ENCODE data around the gene MDM2.

Gene MDM2

GRCh38 chr12:68873316-68873715 is 65.3 kb downstream of the MDM2 start:
- no peaks in the 10 kb centered on the region for H3K27me3 ChIP-seq (ENCODE audit: low read depth, low read length)
- H3K36me3 ChIP-seq (ENCODE audit: control insufficient read depth in 1 of 2, insufficient read depth in 2 of 2, low read length in 2 of 2) = peaks cover 0 to 6% of the 10 kb centered on the region in 2 donors
- peaks cover 0 to 4% of the 10 kb centered on the region in 2 donors for H3K9me3 ChIP-seq (ENCODE audit: control insufficient read depth in 1 of 2, low read length in 2 of 2)
- H3K4me3 ChIP-seq (ENCODE audit: low read depth in 1 of 2, low read length in 2 of 2) = no peak overlapping the region
- H3K27ac ChIP-seq (ENCODE audit: low read length) = no peak overlapping the region
- no peaks in the 10 kb centered on the region for H3K4me1 ChIP-seq (ENCODE audit: control insufficient read depth in 1 of 2, insufficient read depth in 2 of 2, low read length in 2 of 2)

GRCh38 chr12:68876461-68876860 is 68.5 kb downstream of the MDM2 start:
- H3K27ac ChIP-seq (ENCODE audit: low read length) = no peak overlapping the region
- no peak overlapping the region for H3K4me3 ChIP-seq (ENCODE audit: low read depth in 1 of 2, low read length in 2 of 2)
- H3K9me3 ChIP-seq (ENCODE audit: control insufficient read depth in 1 of 2, low read length in 2 of 2) = peaks cover 0 to 6% of the 10 kb centered on the region in 2 donors
- no peaks in the 10 kb centered on the region for H3K4me1 ChIP-seq (ENCODE audit: control insufficient read depth in 1 of 2, insufficient read depth in 2 of 2, low read length in 2 of 2)
- H3K27me3 ChIP-seq (ENCODE audit: low read depth, low read length) = no peaks in the 10 kb centered on the region
- H3K36me3 ChIP-seq (ENCODE audit: control insufficient read depth in 1 of 2, insufficient read depth in 2 of 2, low read length in 2 of 2) = no peaks in the 10 kb centered on the region

GRCh38 chr12:68877583-68877982 is 69.6 kb downstream of the MDM2 start:
- Histone ChIP-seq H3K4me3 (ENCODE audit: low read depth in 1 of 2, low read length in 2 of 2) (no peak overlapping the region), H3K27ac (ENCODE audit: low read length) (no peak overlapping the region), H3K36me3 (ENCODE audit: control insufficient read depth in 1 of 2, insufficient read depth in 2 of 2, low read length in 2 of 2) (no peaks in the 10 kb centered on the region), H3K4me1 (ENCODE audit: control insufficient read depth in 1 of 2, insufficient read depth in 2 of 2, low read length in 2 of 2) (no peaks in the 10 kb centered on the region), H3K9me3 (ENCODE audit: control insufficient read depth in 1 of 2, low read length in 2 of 2) (peaks cover 0 to 6% of the 10 kb centered on the region in 2 donors), H3K27me3 (ENCODE audit: low read depth, low read length) (no peaks in the 10 kb centered on the region)

DNA sequence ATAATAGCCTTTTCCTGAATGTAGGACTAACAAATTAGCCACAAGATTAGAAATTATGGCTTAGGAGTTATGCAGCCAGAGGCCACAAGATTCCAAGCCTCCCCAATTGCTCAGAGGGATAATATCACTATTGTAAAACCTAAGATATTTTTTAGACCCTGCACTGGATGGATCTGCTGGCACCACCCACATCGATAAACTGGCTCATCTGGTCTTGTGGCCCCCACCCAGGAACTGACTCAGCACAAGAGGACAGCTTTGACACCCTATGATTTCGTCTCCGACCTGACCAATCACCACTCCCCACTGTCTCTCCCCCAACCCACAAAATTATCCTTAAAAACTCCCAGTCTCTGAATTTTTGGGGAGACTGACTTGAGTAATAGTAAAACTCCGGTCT is 70.3 kb downstream of the MDM2 start:
- H3K4me1 ChIP-seq (ENCODE audit: control insufficient read depth in 1 of 2, insufficient read depth in 2 of 2, low read length in 2 of 2) = no peaks in the 10 kb centered on the region
- H3K9me3 ChIP-seq (ENCODE audit: control insufficient read depth in 1 of 2, low read length in 2 of 2) = peaks cover 0 to 6% of the 10 kb centered on the region in 2 donors

DNA sequence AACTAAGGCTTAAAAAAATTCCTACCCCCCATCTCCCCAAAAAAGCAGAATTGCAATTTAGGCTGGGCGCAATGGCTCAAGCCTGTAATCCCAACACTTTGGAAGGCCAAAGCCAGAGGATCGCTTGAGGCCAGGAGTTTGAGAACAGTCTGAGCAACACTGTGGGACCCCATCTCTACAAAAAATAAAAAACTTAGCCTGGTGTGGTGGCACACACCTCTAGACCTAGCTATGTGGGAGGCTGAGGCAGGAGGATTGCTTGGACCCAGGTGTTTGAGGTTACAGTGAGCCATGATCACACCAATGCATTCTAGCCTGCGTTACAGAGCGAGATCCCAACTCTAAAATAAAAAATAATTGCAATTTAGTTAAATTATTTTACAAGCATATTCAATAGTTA is 70.9 kb downstream of the MDM2 start:
- Histone ChIP-seq H3K27ac (ENCODE audit: low read length) (no peak overlapping the region), H3K36me3 (ENCODE audit: control insufficient read depth in 1 of 2, insufficient read depth in 2 of 2, low read length in 2 of 2) (no peaks in the 10 kb centered on the region)

More for the DNA sequence above, 70.3 kb downstream of the MDM2 start:
- Histone ChIP-seq H3K27me3 (ENCODE audit: low read depth, low read length) (no peaks in the 10 kb centered on the region), H3K27ac (ENCODE audit: low read length) (no peak overlapping the region), H3K4me3 (ENCODE audit: low read depth in 1 of 2, low read length in 2 of 2) (no peak overlapping the region), H3K36me3 (ENCODE audit: control insufficient read depth in 1 of 2, insufficient read depth in 2 of 2, low read length in 2 of 2) (no peaks in the 10 kb centered on the region)

GRCh38 chr12:68880660-68881325 is 72.8 kb downstream of the MDM2 start:
- H3K27me3 ChIP-seq (ENCODE audit: low read depth, low read length) = no peaks in the 10 kb centered on the region
- no peak overlapping the region for H3K27ac ChIP-seq (ENCODE audit: low read length)
- H3K4me3 ChIP-seq (ENCODE audit: low read depth in 1 of 2, low read length in 2 of 2) = no peak overlapping the region
- H3K36me3 ChIP-seq (ENCODE audit: control insufficient read depth in 1 of 2, insufficient read depth in 2 of 2, low read length in 2 of 2) = no peaks in the 10 kb centered on the region
- no peaks in the 10 kb centered on the region for H3K4me1 ChIP-seq (ENCODE audit: control insufficient read depth in 1 of 2, insufficient read depth in 2 of 2, low read length in 2 of 2)
- peaks cover 0 to 6% of the 10 kb centered on the region in 2 donors for H3K9me3 ChIP-seq (ENCODE audit: control insufficient read depth in 1 of 2, low read length in 2 of 2)

More for the DNA sequence above, 70.9 kb downstream of the MDM2 start:
- Histone ChIP-seq H3K9me3 (ENCODE audit: control insufficient read depth in 1 of 2, low read length in 2 of 2) (peaks cover 0 to 6% of the 10 kb centered on the region in 2 donors), H3K4me1 (ENCODE audit: control insufficient read depth in 1 of 2, insufficient read depth in 2 of 2, low read length in 2 of 2) (no peaks in the 10 kb centered on the region), H3K4me3 (ENCODE audit: low read depth in 1 of 2, low read length in 2 of 2) (no peak overlapping the region), H3K27me3 (ENCODE audit: low read depth, low read length) (no peaks in the 10 kb centered on the region)

DNA sequence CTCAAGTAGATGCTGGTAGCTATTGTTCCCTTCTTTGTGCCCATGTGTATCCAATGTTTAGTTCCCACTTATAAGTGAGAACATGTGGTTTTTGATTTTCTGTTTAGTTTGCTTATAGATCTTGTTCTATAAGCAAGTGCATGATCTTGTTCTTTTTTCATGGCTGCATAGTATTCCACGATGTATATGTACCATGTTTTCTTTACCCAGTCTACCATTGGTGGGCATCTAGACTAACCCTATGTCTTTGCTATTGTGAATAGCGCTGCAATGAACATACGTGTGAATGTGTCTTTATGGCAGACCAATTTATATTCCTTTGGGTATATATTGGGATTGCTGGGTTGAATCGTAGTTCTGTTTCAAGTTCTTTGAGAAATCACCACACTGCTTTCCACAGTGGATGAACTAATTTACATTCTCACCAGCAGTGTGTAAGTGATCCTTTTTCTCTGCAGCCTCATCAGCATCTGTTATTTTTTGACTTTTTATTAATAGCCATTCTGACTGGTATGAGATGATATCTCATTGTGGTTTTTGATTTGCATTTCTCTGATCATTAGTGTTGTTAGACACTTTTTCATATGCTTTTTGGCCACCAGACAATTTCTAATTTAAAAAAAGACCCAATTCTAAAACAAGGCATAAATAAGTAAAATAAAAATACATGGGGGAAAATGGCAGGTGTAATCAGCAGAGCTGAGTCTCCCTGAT is 74.4 kb downstream of the MDM2 start:
- Histone ChIP-seq H3K27ac (ENCODE audit: low read length) (no peak overlapping the region), H3K4me1 (ENCODE audit: control insufficient read depth in 1 of 2, insufficient read depth in 2 of 2, low read length in 2 of 2) (no peaks in the 10 kb centered on the region), H3K27me3 (ENCODE audit: low read depth, low read length) (no peaks in the 10 kb centered on the region), H3K36me3 (ENCODE audit: control insufficient read depth in 1 of 2, insufficient read depth in 2 of 2, low read length in 2 of 2) (no peaks in the 10 kb centered on the region), H3K4me3 (ENCODE audit: low read depth in 1 of 2, low read length in 2 of 2) (no peak overlapping the region), H3K9me3 (ENCODE audit: control insufficient read depth in 1 of 2, low read length in 2 of 2) (peaks cover 0 to 6% of the 10 kb centered on the region in 2 donors)

- peaks cover 0 to 3% of the 10 kb centered on the region in 2 donors for H3K9me3 ChIP-seq (ENCODE audit: control insufficient read depth in 1 of 2, low read length in 2 of 2)
- H3K4me3 ChIP-seq (ENCODE audit: low read depth in 1 of 2, low read length in 2 of 2) = no peak overlapping the region
- H3K27ac ChIP-seq (ENCODE audit: low read length) = no peak overlapping the region
- no peaks in the 10 kb centered on the region for H3K27me3 ChIP-seq (ENCODE audit: low read depth, low read length)
- no peaks in the 10 kb centered on the region for H3K36me3 ChIP-seq (ENCODE audit: control insufficient read depth in 1 of 2, insufficient read depth in 2 of 2, low read length in 2 of 2)
- no peaks in the 10 kb centered on the region for H3K4me1 ChIP-seq (ENCODE audit: control insufficient read depth in 1 of 2, insufficient read depth in 2 of 2, low read length in 2 of 2)
Measured at GRCh38 chr12:68883151-68883550, 75.2 kb downstream of the MDM2 start.

DNA sequence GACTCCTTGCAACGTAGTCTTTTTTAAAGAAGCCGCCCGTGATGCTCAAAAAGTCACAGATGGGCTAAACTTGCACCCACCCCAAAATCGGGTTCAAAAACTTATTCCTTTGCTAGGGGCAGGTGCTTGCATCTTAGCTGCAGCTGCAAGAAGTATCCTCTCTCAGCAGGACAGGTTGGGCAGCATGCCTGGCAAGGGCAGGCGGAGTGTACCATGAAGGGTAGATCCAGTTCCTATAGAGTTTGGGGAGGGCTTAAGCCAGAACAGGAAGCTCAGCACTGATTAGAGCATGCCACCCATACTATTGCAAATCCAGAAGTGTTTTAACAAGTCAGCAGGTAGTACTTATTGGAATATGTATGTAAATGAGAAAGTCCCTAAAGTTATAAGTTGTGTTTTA is 76.3 kb downstream of the MDM2 start:
- H3K27ac ChIP-seq (ENCODE audit: low read length) = no peak overlapping the region
- no peak overlapping the region for H3K4me3 ChIP-seq (ENCODE audit: low read depth in 1 of 2, low read length in 2 of 2)
- no peaks in the 10 kb centered on the region for H3K4me1 ChIP-seq (ENCODE audit: control insufficient read depth in 1 of 2, insufficient read depth in 2 of 2, low read length in 2 of 2)
- no peaks in the 10 kb centered on the region for H3K27me3 ChIP-seq (ENCODE audit: low read depth, low read length)
- H3K9me3 ChIP-seq (ENCODE audit: control insufficient read depth in 1 of 2, low read length in 2 of 2) = no peaks in the 10 kb centered on the region
- H3K36me3 ChIP-seq (ENCODE audit: control insufficient read depth in 1 of 2, insufficient read depth in 2 of 2, low read length in 2 of 2) = no peaks in the 10 kb centered on the region

GRCh38 chr12:68885381-68885780 is 77.4 kb downstream of the MDM2 start:
- H3K36me3 ChIP-seq (ENCODE audit: control insufficient read depth in 1 of 2, insufficient read depth in 2 of 2, low read length in 2 of 2) = no peaks in the 10 kb centered on the region
- no peaks in the 10 kb centered on the region for H3K9me3 ChIP-seq (ENCODE audit: control insufficient read depth in 1 of 2, low read length in 2 of 2)

DNA sequence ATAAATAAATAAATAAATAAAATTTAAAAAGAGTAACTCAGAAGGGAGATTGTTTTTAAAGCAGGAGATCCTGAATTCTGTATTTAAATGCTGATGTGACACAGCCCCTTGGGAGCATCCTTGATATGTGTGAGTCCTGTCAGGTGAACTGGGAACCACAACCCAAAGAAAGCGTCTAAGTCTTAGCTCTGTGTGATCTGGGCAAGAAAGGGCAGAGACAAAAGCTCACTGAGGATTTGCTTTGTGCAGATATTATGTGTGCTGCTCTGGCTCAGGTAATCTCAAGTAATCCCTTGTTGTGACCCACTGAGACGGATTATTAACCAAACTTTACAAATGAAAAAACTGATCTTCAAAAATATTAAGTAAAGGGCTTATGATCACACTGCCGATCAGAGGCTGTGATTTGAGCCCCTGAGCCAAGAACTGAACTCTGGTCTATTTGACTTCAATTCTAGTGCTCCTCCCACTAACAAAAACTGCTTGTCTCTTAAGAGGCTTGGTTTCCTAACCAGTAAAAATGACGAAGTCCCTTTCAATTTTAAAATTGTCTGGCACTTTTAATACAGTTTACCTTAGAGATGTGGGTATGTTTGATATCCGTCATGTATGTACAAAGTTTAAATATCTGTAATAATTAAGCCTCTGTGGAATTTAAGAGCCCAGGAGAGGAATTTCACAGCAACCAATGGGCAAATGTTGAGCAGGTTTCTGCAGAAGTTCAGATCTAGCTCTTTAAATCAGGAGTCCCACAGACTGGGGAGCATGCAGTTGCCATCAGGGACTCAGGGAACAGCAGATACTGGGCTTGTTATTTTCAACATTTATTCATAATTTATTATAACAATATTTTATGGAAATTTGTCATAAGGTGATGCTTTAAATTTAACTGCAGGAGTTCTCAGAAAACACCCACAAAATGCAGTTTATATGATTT is 78.9 kb downstream of the MDM2 start:
- Histone ChIP-seq H3K27ac (ENCODE audit: low read length) (no peak overlapping the region), H3K27me3 (ENCODE audit: low read depth, low read length) (no peaks in the 10 kb centered on the region), H3K36me3 (ENCODE audit: control insufficient read depth in 1 of 2, insufficient read depth in 2 of 2, low read length in 2 of 2) (no peaks in the 10 kb centered on the region), H3K4me1 (ENCODE audit: control insufficient read depth in 1 of 2, insufficient read depth in 2 of 2, low read length in 2 of 2) (no peaks in the 10 kb centered on the region), H3K9me3 (ENCODE audit: control insufficient read depth in 1 of 2, low read length in 2 of 2) (no peaks in the 10 kb centered on the region), H3K4me3 (ENCODE audit: low read depth in 1 of 2, low read length in 2 of 2) (no peak overlapping the region)

More at GRCh38 chr12:68885381-68885780, 77.4 kb downstream of the MDM2 start:
- no peak overlapping the region for H3K4me3 ChIP-seq (ENCODE audit: low read depth in 1 of 2, low read length in 2 of 2)
- no peaks in the 10 kb centered on the region for H3K27me3 ChIP-seq (ENCODE audit: low read depth, low read length)
- no peaks in the 10 kb centered on the region for H3K4me1 ChIP-seq (ENCODE audit: control insufficient read depth in 1 of 2, insufficient read depth in 2 of 2, low read length in 2 of 2)
- H3K27ac ChIP-seq (ENCODE audit: low read length) = no peak overlapping the region

Data from muscle layer of duodenum (tissue), 2 donors.